ENCODE data around the gene GTF2B. TPM values are rescaled to one million over a fixed set of nuclear protein-coding genes. Genes with fewer than 3 reads are reported as not detected.
"Not testable (repeated sequence)": the region's sequence is repeated elsewhere in the genome, so short reads cannot be mapped to it uniquely, and the experiment has no call there.

GTF2B gene
- total RNA-seq, 5 donors from 2014 or later (not counting 1 experiment from before 2014, with no cell fraction given), result 34.2 to 54.5 (median 38.7) TPM

GRCh38 chr1:88819642-88820041 is 71.7 kb downstream of the GTF2B start:
- H3K27ac ChIP-seq (ENCODE audit: low read length); H3K4me3 Mint-ChIP-seq; H3K9me3 ChIP-seq; H3K4me1 ChIP-seq (ENCODE audit: control insufficient read depth in 1 of 2, extremely low read depth in 1 of 2, insufficient read depth in 2 of 2, low read length in 2 of 2); H3K4me3 ChIP-seq (ENCODE audit: control insufficient read depth in 1 of 2, extremely low read depth in 1 of 2, low read length in 1 of 2); H3K4me1 Mint-ChIP-seq; H3K9me3 Mint-ChIP-seq; POLR2A ChIA-PET; ATAC-seq (replicated peaks in 1 of 4); DNase-seq; H3K27ac Mint-ChIP-seq; H3K36me3 ChIP-seq (ENCODE audit: control insufficient read depth in 2 of 2, extremely low read depth in 1 of 2, insufficient read depth in 1 of 2, low read length in 1 of 2); CTCF ChIA-PET; H3K27me3 Mint-ChIP-seq; H3K27me3 ChIP-seq (replicated peaks in 1 of 2; ENCODE audit: control insufficient read depth in 2 of 2, extremely low read depth in 1 of 2, insufficient read depth in 2 of 2, low read length in 1 of 2): not testable (repeated sequence)
- H3K36me3 Mint-ChIP-seq, result peaks cover 38% of the 10 kb centered on the region
- WGBS (ENCODE audit: insufficient coverage), result no CpG with 5 or more reads among the region's 3 CpGs

- Histone ChIP-seq H3K27ac (ENCODE audit: low read length) (no peak overlapping the region), H3K4me1 (ENCODE audit: control insufficient read depth in 1 of 2, extremely low read depth in 1 of 2, insufficient read depth in 2 of 2, low read length in 2 of 2) (no peaks in the 10 kb centered on the region), H3K36me3 (ENCODE audit: control insufficient read depth in 2 of 2, extremely low read depth in 1 of 2, insufficient read depth in 1 of 2, low read length in 1 of 2) (peaks cover 0 to 22% of the 10 kb centered on the region in 2 donors), H3K27me3 (replicated peaks in 1 of 2; ENCODE audit: control insufficient read depth in 2 of 2, extremely low read depth in 1 of 2, insufficient read depth in 2 of 2, low read length in 1 of 2) (no peaks in the 10 kb centered on the region), H3K4me3 (ENCODE audit: control insufficient read depth in 1 of 2, extremely low read depth in 1 of 2, low read length in 1 of 2) (no peak overlapping the region), H3K9me3 (no peaks in the 10 kb centered on the region)
- DNase-seq (no peak), ATAC-seq (replicated peaks in 1 of 4) (no peak)
- no peaks in the 10 kb centered on the region for H3K27me3 Mint-ChIP-seq
- no peaks in the 10 kb centered on the region for H3K4me1 Mint-ChIP-seq
- CTCF ChIA-PET, result no interaction called here
- peaks cover 40% of the 10 kb centered on the region for H3K36me3 Mint-ChIP-seq
- H3K27ac Mint-ChIP-seq, result no peak overlapping the region
- WGBS (ENCODE audit: insufficient coverage), result no CpG with 5 or more reads among the region's 1 CpG
- no peak overlapping the region for H3K4me3 Mint-ChIP-seq
- no peaks in the 10 kb centered on the region for H3K9me3 Mint-ChIP-seq
- POLR2A ChIA-PET, result no interaction called here
Observed at GRCh38 chr1:88813471-88813870, 77.9 kb downstream of the GTF2B start.

GRCh38 chr1:88812366-88812765 is 79.0 kb downstream of the GTF2B start:
- Mint-ChIP-seq H3K4me1 (no peaks in the 10 kb centered on the region), H3K27me3 (no peaks in the 10 kb centered on the region), H3K4me3 (no peak overlapping the region), H3K27ac (no peak overlapping the region), H3K9me3 (no peaks in the 10 kb centered on the region), H3K36me3 (peaks cover 34% of the 10 kb centered on the region)
- H3K9me3 ChIP-seq, result no peaks in the 10 kb centered on the region
- ChIA-PET POLR2A (interaction anchor here (0.5 kb wide), 2 partner anchors 60 to 1237 kb away, joined by 3 to 14 read pairs; no protein-coding TSS in a partner anchor), CTCF (no interaction called here)
- no peaks in the 10 kb centered on the region for H3K4me1 ChIP-seq (ENCODE audit: control insufficient read depth in 1 of 2, extremely low read depth in 1 of 2, insufficient read depth in 2 of 2, low read length in 2 of 2)
- H3K4me3 ChIP-seq (ENCODE audit: control insufficient read depth in 1 of 2, extremely low read depth in 1 of 2, low read length in 1 of 2), result no peak overlapping the region
- no peak overlapping the region for H3K27ac ChIP-seq (ENCODE audit: low read length)
- peaks cover 0 to 22% of the 10 kb centered on the region in 2 donors for H3K36me3 ChIP-seq (ENCODE audit: control insufficient read depth in 2 of 2, extremely low read depth in 1 of 2, insufficient read depth in 1 of 2, low read length in 1 of 2)
- no peak for DNase-seq
- ATAC-seq (replicated peaks in 1 of 4), result no peak
- no peaks in the 10 kb centered on the region for H3K27me3 ChIP-seq (replicated peaks in 1 of 2; ENCODE audit: control insufficient read depth in 2 of 2, extremely low read depth in 1 of 2, insufficient read depth in 2 of 2, low read length in 1 of 2)

- H3K36me3 ChIP-seq (ENCODE audit: control insufficient read depth in 2 of 2, extremely low read depth in 1 of 2, insufficient read depth in 1 of 2, low read length in 1 of 2), result peaks cover 7 to 31% of the 10 kb centered on the region in 2 donors
Observed at GRCh38 chr1:88803444-88803843, 87.9 kb downstream of the GTF2B start.

GRCh38 chr1:88802950-88803349 is 88.4 kb downstream of the GTF2B start:
- Histone ChIP-seq H3K27ac (ENCODE audit: low read length) (no peak overlapping the region), H3K4me3 (ENCODE audit: control insufficient read depth in 1 of 2, extremely low read depth in 1 of 2, low read length in 1 of 2) (no peak overlapping the region), H3K36me3 (ENCODE audit: control insufficient read depth in 2 of 2, extremely low read depth in 1 of 2, insufficient read depth in 1 of 2, low read length in 1 of 2) (peaks cover 7 to 31% of the 10 kb centered on the region in 2 donors), H3K4me1 (ENCODE audit: control insufficient read depth in 1 of 2, extremely low read depth in 1 of 2, insufficient read depth in 2 of 2, low read length in 2 of 2) (no peaks in the 10 kb centered on the region), H3K27me3 (replicated peaks in 1 of 2; ENCODE audit: control insufficient read depth in 2 of 2, extremely low read depth in 1 of 2, insufficient read depth in 2 of 2, low read length in 1 of 2) (no peaks in the 10 kb centered on the region), H3K9me3 (peaks cover 4% of the 10 kb centered on the region)
- ChIA-PET POLR2A (no interaction called here), CTCF (no interaction called here)
- H3K4me3 Mint-ChIP-seq, result no peak overlapping the region
- peaks cover 0 to 5% (median 0%) of the 10 kb centered on the region in 3 donors for H3K9me3 Mint-ChIP-seq
- H3K4me1 Mint-ChIP-seq, result peaks cover 0 to 14% (median 5%) of the 10 kb centered on the region in 3 donors
- no peak overlapping the region for H3K27ac Mint-ChIP-seq
- DNase-seq (no peak), ATAC-seq (replicated peaks in 1 of 4) (no peak)
- no peaks in the 10 kb centered on the region for H3K27me3 Mint-ChIP-seq
- no CpG with 5 or more reads among the region's 2 CpGs for WGBS (ENCODE audit: insufficient coverage)
- H3K36me3 Mint-ChIP-seq, result peaks cover 44% of the 10 kb centered on the region

More at GRCh38 chr1:88803444-88803843, 87.9 kb downstream of the GTF2B start:
- no CpG with 5 or more reads among the region's 5 CpGs for WGBS (ENCODE audit: insufficient coverage)
- no peaks in the 10 kb centered on the region for H3K4me1 ChIP-seq (ENCODE audit: control insufficient read depth in 1 of 2, extremely low read depth in 1 of 2, insufficient read depth in 2 of 2, low read length in 2 of 2)
- Mint-ChIP-seq H3K27me3 (no peaks in the 10 kb centered on the region), H3K4me1 (peaks cover 0 to 14% (median 5%) of the 10 kb centered on the region in 3 donors), H3K36me3 (peaks cover 44% of the 10 kb centered on the region), H3K9me3 (peaks cover 0 to 5% (median 0%) of the 10 kb centered on the region in 3 donors), H3K4me3 (no peak overlapping the region), H3K27ac (no peak overlapping the region)
- ChIA-PET CTCF (no interaction called here), POLR2A (no interaction called here)
- no peak for ATAC-seq (replicated peaks in 1 of 4)
- DNase-seq, result no peak
- H3K27me3 ChIP-seq (replicated peaks in 1 of 2; ENCODE audit: control insufficient read depth in 2 of 2, extremely low read depth in 1 of 2, insufficient read depth in 2 of 2, low read length in 1 of 2), result no peaks in the 10 kb centered on the region
- H3K4me3 ChIP-seq (ENCODE audit: control insufficient read depth in 1 of 2, extremely low read depth in 1 of 2, low read length in 1 of 2), result no peak overlapping the region
- peaks cover 4% of the 10 kb centered on the region for H3K9me3 ChIP-seq
- no peak overlapping the region for H3K27ac ChIP-seq (ENCODE audit: low read length)

Other genes starting within 250 kb of the GTF2B start
- 10 to 100 TPM; 33.1 to 50.6 (median 35.9) TPM for gene PKN2, start 207.3 kb downstream of the GTF2B start, total RNA-seq
- gene KYAT3, start 101.1 kb upstream of the GTF2B start, total RNA-seq, result 10 to 100 TPM; 21.9 to 25.4 (median 23.2) TPM
- gene RBMXL1, start 101.1 kb upstream of the GTF2B start, total RNA-seq, result 10 to 100 TPM; 17.7 to 23.0 (median 21.0) TPM
- 10 to 100 TPM; 26.7 to 52.0 (median 39.2) TPM for gene GBP3, start 131.3 kb upstream of the GTF2B start, total RNA-seq
- 10 to 100 TPM; 29.5 to 57.8 (median 53.5) TPM for gene GBP1, start 173.6 kb upstream of the GTF2B start, total RNA-seq
- 100 to 1,000 TPM in 4 of 5 donors, 10 to 100 TPM in 1; 82.2 to 226 (median 186) TPM for gene GBP2, start 234.5 kb upstream of the GTF2B start, total RNA-seq